ENCODE data around the gene CD48.

DNA sequence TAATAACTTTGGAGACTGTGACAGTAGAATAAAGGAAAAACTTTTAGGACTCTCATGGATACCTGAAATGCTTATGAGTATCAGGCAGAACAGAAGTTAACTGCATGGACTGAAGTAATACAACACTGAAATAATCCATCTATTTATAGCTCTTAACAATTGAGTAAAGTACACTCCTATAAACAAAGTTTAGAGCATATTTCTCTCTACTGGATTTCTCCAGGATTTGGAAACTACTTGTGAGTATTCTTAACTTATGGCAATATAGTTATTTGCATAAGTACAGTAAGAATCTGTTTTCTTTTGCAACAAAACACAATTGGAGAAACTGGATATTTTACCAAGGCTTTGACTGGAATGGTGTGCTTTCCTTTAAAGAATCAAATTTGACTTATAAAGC is 9.9 kb upstream of the CD48 start:
- TF ChIP-seq, protein P1, sequence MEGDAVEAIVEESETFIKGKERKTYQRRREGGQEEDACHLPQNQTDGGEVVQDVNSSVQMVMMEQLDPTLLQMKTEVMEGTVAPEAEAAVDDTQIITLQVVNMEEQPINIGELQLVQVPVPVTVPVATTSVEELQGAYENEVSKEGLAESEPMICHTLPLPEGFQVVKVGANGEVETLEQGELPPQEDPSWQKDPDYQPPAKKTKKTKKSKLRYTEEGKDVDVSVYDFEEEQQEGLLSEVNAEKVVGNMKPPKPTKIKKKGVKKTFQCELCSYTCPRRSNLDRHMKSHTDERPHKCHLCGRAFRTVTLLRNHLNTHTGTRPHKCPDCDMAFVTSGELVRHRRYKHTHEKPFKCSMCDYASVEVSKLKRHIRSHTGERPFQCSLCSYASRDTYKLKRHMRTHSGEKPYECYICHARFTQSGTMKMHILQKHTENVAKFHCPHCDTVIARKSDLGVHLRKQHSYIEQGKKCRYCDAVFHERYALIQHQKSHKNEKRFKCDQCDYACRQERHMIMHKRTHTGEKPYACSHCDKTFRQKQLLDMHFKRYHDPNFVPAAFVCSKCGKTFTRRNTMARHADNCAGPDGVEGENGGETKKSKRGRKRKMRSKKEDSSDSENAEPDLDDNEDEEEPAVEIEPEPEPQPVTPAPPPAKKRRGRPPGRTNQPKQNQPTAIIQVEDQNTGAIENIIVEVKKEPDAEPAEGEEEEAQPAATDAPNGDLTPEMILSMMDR (IDR thresholded peaks at IDR 0.05): no peak
- TF ChIP-seq POLR2A (IDR thresholded peaks at IDR 0.05; ENCODE audit: low read depth): no peak
- no peak for TF ChIP-seq POLR2AphosphoS5 (IDR thresholded peaks at IDR 0.05)
